Inflammatory macrophage (primary cell): ENCODE results near the gene LRP2.
"Not testable (repeated sequence)": the region's sequence is repeated elsewhere in the genome, so short reads cannot be mapped to it uniquely, and the experiment has no call there.

Experiments used
- DNase-seq, 2 donors: peaks; one replicate each; pipeline ENCODE4 v3.0.0-alpha.2; 2020 to 2022

Gene LRP2

DNA sequence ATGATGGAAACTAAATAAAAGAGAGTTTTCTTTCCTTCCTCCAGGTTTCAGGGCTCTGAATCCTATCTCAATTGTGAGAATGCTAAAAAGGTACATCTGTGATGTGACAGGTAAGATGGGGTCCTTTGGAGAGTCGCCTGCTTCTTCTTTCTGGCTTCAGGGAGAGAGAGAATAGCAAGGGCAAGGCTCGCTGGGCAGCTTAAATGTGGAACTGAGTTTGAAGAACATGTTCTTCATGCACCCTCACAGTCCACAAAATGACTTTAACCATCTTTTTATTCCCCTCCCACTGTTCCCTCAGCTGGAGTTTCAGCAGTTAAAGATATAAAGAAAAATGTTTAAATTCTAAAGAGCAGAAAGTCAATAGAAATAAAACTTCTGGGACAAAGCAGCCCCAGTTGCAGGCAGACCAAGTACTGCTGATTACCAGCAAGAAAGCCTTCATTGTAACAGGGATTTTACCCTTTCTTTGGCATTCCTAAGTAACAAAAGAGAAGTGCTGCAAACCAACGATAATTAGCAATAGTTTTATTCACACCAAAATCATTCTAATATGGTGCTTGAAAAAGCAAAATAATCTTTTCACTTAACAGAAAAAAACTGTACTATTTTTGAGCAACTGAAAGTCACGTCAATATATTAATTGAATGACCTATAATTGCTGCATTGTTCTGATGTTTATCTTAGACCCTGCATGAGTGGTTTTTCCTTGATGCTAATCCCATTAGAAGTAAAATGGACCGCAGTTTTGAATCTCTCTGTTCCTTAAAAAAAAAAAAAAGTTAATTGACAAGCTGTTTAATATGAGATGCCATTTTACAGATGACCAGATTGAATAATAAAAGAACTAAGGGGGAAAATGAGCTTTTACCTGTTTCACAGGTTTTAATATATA lies 61.5 kb downstream of the LRP2 start:
- no peak for DNase-seq

DNA sequence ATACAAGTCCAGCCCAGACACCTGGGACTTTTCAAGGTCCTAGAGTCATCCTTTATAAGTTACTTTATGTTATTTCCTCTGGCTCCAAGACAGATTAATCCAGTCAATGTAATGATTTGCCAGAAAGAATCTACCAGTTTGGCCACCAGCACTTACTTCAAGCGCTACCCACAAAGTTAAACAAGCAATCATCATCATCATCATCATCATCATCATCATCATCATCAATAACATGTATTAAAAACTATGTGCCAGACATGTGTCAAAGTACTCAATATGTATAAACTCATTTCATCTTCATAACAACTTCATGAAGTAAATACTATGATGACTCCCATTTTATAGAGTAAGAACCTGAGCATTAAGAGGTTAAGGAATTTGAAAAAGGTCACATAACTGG lies 64.3 kb downstream of the LRP2 start:
- DNase-seq = no peak

DNA sequence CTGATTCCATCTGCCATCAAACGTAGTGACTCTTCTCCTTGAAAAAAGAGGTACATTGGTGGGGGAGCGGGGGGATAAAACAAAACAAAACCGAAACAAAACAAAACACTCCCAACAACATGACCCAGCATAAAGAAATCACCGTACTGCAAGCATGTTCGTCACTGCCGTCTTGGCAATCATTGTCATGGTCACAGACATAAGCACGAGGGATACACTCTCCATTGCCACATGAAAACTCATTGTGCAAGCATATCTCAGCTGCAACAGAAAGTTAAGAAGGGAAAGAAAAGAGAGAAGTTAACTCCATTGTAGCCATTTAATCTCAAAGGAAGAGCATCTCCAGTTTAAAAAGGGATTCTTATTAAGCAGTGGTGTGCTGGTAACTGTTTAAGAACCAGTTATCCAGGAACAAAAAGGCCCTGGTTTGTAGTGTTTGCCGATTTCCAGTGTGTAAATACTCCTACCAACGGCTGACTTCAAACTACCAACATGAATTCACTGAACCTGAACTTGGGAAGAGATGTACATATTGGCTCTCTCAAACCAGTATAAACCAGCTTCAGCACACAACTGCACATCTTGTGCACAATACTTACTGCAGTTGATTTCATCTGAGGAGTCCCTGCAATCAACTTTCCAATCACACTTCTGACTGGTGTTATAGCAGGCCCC lies 68.2 kb downstream of the LRP2 start:
- peak; percentile 58 to 61 for DNase-seq

DNA sequence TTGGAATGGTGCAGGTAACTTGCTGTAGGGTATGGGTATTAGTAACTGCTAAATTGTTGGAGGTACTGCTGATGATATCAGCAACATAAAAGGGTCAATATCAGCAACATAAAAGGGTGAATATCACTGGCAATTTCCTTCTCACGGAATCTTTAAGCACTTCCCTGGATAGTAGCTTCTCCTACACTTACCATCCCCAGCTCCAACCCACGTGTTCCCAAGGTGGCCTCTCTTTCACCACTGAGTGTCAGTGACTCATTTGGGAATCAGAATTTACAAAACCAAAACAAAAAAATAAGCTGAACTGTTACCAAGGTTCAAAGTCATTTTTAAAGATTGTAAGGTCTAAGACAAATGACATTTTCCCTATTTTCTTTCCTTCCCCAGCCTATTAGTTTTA lies 70.8 kb downstream of the LRP2 start:
- DNase-seq = no peak

DNA sequence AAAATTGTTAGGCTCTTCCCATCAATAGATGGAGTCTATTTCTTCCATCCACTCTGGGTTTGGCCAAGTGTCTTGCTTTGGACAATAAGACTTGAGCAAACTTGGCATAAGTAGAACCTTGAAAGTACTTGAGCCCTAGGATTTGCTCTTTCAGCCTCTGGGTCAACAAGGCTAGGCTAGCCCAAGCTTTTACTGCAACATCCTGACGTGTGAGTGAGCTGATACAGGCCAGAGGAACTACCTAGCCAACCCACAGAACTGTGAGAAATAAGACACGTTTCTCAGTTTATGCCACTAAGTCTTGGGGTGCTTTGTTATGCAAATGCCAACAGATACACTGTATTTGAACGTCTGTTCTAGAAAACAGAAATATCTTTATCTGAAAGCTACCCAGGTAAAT lies 71.9 kb downstream of the LRP2 start:
- no peak for DNase-seq

DNA sequence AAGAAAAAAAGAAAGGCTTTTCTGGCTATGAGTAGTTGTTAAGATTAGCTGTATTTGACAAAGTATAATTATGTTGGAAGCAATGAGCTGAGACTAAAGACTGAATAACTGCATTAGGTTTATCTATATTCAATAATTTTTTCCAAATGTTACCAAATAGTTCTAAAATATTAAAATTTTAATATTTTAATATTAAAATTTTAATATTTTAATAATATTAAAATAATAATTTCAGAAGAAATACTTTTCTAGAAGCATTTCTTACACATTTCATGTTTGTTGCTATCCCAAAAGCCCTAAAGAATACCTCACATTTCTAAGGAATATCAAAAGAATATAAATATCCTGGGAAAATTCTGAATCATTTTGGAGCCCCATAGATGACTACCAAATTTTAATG lies 74.7 kb downstream of the LRP2 start:
- DNase-seq = no peak

DNA sequence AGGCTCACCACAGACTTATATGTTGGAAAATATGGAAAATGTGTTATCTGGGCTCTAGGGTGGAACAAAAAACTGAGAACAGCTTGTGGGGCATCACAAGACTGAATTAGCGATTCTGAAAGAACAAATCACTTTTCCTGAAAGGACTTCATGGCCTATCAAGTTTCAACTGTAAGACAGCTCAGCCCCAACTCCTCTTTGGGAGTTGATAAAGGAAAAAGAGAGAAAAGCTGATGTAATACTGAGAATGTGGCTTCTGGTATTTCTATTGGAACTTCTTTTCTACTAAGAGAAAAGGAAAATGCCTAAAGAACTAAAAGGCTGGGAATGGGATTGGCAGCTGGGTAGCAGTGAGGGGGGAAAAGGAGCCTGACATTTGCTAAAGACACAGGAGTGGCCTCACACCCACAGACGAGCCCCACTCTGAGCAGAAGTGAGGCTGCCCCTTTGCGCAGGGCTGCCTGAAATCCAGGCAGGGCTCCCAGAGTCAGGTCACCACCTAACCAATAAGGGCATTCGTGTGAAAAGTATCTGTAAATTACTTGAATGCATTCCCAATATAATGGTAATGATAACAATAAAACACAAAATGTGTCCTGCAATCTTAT lies 75.6 kb downstream of the LRP2 start:
- no peak for DNase-seq

DNA sequence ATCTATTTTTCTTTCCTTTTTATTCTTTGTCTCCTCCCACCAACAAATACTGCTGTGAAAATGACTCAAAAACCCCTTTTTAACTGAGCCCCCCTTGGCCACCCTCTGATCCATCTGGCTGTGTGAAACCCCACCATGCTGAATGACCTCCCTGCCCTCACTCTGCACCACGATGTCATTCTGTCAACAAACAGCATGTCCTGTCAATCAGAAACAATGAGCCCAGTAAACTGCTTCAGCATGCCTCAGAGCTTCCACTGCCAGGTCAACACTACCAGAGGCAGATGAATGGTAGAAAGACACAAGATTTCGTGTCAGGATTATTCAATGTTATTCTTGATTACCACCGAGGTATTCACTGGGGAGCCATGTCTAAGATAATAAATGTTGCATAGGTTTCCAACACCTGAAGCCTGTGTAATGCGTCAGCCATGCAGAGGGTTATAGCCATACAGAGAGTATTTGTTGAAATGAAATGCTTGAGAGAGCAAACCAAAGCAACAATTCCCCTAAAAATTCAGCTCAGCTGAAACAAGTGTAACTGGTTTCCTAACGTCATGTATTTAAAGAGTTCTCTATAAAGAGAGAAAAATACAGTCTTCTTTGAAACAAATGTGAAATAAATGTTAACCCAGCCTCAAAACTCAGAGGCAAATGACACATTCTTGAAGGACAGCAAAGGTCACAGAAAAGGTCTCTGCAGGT lies 76.7 kb downstream of the LRP2 start:
- no peak for DNase-seq

DNA sequence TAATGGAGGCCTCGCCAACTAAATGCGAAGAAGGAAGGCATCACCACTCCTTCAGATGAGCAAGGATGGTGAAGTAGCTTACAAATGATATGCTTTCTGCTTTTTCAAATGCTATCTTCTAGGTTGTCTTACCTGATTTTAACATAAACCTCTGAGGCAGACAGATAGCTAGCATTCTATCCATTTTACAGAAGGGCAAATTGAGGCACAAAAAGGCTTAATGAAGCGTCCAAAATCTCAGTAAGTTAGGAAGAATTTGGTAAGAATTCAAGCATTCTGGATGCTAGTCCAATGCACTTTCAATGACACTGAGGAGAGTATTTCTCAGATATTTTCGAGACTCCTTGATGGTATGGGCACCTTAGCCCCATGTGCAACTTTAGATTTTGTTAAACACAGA lies 81.8 kb downstream of the LRP2 start:
- no peak for DNase-seq

DNA sequence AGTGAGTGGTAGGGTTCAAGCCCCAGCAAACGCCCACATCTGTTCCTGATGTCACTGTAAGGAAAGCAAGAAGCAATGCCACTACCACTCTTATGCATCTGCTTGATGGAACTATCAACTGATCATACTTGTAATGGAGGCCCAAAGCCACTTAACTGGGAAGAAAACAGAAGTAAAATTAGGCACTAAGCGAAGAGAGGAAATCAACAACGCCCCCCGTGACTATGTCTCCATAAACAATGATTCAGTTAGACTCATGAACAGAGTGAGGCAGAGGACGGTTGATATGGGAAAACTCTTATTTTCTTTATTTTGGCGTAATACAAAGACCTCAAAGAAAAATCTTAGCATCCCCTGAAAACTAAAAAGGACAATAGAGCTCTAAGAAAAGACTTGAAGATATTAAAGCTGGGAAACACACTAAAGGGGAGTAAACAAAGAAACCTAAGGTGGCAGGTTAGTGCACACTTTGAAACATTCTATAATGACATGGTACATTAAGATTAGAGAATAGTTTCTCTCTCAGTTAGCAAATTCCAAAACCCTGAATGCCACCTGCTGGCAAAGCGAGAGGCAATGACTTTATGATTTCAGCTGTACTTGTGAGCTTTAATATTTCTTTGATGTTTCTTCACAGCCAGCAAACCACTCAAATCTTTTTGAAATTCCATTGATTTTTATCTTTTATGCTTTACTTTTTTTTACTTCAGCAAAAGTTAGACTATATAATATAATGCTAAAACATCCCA lies 86.5 kb downstream of the LRP2 start:
- peak; percentile 52 to 54 for DNase-seq

DNA sequence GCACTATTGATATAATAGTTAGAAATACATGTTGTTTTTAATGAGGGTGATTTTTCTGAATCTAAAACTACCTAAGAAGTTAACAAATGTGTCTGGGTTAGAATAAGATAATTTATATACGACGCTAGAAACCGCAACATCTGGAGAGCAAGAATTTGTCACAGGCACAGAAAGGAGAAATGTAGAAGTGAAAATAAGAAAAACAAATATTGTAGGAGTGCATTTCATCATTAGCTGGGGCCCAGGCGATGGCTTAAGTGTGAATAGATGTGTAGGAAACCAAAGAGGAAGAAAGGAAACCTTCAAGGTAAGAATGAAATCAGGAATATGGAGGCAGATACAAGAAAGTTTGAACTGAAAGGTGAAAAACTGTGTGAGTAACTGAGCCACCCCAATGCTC lies 90.3 kb downstream of the LRP2 start:
- no peak for DNase-seq

DNA sequence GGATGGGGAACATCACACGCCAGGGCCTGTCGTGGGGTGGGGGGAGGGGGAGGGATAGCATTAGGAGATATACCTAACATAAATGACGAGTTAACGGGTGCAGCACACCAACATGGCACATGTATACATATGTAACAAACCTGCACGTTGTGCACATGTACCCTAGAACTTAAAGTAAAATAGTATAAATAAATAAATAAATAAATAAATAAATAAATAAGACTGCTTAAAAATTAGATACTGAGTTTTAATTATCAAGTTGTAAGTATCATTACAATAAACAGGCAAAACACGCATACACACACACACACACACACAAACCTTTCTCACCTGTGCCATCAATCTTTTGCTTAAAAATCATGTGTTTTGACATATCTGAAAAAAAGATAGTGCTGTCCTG lies 91.8 kb downstream of the LRP2 start:
- not testable (repeated sequence) for DNase-seq

DNA sequence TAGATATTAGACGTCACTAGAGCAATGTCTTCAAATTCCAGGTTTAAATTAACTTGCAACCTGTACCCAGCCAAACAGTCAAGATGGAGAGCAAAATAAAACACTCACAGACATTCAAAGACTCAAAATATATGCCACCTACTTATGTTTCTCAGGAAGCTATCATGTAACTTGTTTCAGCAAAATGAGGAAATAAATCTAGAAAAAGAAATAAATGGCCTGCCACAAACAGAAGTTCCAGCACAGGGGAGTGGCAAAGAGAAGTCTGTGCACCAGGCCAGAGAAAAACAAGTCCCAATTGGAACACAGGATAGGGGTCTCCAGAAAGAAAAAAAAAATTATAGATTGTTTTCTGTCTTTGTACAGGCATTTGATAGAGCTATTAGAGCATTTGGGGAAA lies 96.7 kb downstream of the LRP2 start:
- DNase-seq = peak; percentile 26 to 53

DNA sequence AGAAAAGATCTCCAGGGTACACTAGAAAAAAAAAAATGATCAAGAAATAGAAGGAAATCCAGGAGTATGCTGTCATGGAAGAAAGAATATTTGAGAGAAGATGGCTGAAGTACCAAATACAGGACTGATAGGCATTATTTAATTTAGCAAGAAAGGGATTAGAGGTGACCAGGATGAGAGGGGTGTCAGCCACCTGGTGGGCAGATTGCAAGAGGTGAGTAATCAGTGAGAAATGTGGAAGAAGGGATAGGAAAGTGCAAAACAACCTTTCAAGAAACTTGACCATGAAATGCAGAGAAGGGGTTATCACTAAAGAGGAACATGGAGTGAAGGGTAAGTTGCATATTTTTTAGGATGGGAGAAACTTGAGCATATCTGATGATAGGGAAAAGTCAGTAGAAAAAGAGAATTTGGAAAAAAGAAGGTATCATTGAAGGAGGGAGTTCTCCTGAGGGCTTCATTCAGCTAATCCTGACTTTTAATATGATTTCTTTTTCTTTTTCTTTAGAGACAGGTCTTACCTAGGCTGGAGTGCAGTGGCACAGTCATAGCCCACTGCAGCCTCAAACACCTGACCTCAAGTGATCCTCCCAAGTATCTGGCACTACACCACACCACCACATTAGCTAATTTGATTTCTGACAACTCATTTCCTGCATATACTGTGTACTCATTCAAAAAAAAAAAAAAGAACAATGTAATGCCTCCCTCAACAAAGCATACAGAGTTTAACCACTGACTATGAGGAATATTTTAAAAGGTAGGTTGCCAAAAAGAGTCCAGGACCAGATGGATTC lies 101.3 kb downstream of the LRP2 start:
- no peak for DNase-seq

DNA sequence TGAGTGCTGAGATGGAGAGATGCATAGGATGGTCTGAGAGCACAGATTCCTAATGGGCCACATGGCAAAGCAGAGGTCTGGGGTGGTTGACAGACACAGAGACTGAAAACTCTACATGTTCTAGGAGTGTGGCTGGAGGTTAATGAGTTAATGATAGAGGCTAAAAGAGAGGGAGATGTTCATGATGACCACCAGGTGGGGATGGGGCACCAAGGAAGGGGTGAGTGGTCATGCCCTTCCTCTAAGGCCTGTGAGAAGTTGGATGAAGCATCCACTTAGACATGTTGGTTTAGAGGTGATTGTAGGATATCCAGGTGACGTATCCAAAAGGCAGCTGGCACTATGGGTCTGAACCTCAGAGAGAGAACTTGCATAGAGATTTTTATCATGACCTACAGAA lies 102.1 kb downstream of the LRP2 start:
- no peak for DNase-seq

DNA sequence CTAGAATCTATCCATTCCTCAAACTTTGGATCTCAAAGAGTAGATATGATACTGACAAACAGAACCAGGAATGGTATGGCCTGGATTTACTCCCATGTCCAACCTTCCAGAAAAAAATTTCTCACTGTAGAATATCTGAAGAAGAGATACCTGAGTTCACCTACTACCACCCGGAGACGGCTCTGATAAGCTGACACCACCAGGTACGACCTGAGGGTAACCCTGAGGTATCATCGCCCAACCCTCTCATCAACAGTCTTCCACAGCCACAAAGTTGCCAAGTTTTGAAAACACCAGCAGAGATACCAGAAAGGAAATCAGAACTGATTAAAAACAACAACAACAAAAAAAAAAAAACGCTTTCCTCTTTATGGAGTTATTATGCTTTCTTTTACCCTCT lies 102.9 kb downstream of the LRP2 start:
- DNase-seq = no peak

DNA sequence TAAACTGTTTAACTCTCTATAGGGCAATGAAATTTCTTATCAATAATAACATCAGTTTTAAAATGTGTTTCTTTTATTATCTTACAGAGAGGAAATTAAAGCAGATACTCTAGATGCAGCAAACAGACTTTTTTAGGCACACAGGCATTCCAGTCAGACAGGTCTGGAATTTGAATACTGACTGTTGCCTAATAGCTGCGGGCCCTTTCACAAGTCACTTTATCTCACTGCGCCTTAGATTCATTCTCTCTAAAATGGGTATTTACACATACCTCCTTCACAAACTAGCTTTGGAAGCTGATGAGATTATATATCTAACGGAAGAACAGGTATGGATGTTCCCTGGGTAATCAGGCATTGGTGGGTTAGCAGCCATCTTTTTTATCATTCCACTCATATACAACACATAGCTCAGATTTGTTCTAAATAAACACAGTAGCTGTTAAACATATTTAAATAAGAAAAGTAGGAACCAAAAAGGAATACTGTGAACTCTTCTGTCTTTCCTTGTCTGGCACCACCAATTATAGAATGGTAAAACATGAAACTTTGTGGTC lies 104.2 kb downstream of the LRP2 start:
- no peak for DNase-seq

DNA sequence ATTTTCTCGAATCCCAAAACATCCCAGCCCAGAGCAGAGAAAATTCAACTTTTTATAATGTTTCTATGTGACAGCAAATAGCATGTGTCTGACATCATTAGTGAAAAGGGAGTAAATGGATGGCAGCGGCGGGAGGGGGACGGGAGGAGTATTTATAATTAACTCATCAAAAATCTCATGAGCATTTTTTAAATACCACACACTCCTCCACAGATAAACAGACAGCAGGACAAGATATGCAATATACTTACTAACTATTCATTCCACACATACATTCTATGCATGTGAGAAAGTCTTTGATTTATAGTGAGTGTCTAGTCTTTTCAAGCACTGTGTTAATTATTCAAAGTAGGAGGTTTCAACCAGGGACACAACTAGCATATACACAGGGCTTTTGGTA lies 107.6 kb downstream of the LRP2 start:
- DNase-seq = no peak

DNA sequence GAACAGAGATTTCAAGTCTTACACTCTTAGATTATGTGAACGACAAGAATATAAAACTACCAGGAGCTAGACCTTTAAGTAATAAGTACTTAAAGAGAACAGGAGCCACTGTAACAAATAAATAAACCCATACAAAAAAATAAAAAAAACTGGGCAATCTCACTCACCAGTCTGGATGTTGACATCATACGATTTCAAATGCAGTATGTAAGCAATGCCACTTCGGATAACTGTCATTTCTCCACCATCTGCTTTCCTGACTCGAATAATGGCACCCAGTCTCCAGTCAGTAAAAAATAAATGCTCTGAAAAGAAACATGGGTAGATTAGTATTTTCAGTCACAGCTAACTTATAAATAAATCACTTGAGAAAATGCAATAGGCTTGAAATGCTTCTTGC lies 115.1 kb downstream of the LRP2 start:
- no peak for DNase-seq

DNA sequence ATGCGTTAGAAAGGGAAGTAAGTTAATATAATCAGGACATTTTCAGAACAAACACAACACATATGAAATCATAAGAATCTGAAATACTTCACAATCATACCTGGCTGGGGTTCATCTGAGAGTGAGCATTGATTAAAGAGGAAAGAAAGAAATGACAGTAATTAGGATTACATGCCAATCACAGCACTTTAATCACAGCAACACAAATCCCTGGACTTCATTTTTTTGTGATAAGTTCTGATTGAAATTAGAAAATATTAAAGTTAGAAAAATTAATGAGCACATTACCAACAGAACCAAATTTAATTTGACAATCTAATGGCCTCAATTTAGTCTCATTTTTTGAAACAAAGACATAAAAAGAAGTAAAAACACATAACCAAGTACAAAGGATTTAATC lies 121.9 kb downstream of the LRP2 start:
- no peak for DNase-seq

DNA sequence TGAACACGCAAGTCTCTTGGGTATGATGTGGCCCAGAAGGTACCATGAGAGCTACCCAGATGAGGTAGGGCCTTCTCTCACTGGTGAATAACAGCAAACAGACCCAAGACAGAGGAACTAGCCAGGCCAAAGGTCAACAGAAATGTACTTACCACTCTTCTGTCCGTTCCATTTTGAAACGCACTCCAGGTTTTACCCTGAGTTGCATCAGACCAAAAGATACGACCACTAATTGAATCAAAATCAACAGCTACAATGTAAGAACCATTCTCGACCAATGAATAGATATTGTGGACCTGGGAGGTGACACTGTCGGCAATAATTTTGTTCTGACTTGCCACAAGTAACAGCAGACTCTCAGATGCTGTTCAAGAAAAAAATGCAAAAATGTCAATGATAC lies 124.4 kb downstream of the LRP2 start:
- DNase-seq = no peak
